D341Med (cell line): ENCODE data around the gene PARD6G.

Experiments
- DNase-seq: peaks from one replicate; pipeline ENCODE4 v3.0.0; 2012; ENCODE audit warnings: low spot score

PARD6G gene

DNA sequence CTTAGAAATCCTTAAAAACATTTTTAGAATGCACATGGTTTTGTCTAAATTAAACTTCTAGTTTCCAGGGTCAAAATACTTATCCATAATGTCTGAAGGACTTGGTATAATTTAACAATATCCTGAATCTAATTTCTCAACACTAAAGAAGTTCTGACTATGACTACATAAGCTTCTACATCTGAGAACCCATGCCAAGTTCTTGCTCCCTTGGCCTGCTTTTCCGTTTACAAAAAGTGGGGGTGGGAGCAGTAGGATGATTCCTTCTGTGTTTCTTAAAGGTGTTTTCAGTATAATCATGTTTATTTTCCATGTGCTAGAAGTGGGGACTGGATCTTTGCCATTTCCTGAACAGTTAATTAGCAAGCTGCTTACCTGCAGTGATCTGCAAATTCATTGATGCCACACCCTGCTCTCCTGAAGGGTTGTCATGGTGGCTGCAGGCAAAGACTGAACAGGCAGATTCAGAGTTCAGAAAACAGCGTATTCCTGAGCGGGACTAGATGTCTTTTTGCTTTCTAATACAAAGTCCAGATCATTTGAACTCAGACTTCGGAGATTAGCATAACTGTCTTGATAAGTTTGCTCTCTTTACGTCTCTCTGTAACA, 102.0 kb downstream of the PARD6G start:
- DNase-seq, result no peak

DNA sequence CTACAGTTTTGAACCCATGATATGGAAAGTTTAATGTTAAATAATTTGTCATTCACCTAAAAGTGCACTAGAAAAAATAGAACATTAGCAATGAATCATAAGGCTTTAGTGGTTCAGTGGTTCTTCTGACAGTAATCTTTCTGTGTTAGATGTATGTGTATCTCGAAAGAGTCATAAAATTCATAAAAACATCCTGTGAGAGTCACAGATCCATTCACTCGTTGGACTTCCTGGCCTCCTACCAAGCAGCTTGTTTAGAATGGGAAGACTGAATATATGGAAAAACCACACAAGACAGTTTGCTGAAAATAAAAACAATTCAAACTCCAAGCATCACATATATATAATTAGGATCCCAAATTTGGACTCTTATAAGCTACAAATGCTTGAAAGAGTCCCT, 103.4 kb downstream of the PARD6G start:
- no peak for DNase-seq

- no peak for DNase-seq
Observed at GRCh38 chr18:80140455-80140985, 106.8 kb downstream of the PARD6G start.

DNA sequence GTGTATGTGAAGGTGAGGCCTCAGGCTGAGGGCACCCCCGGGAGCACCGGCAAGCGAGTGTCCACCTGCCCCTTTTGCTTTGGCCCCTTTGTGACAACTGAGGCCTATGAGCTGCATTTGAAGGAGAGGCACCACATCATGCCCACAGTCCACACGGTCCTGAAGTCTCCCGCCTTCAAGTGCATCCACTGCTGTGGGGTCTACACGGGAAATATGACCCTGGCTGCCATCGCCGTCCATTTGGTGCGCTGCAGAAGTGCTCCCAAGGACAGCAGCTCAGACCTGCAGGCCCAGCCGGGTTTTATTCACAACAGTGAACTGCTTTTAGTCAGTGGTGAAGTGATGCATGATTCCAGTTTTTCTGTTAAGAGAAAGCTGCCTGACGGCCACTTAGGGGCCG, 109.3 kb downstream of the PARD6G start:
- no peak for DNase-seq

- DNase-seq, result no peak
Observed at GRCh38 chr18:80137137-80137536, 110.2 kb downstream of the PARD6G start.

- DNase-seq, result no peak
Observed at GRCh38 chr18:80136679-80137078, 110.6 kb downstream of the PARD6G start.

DNA sequence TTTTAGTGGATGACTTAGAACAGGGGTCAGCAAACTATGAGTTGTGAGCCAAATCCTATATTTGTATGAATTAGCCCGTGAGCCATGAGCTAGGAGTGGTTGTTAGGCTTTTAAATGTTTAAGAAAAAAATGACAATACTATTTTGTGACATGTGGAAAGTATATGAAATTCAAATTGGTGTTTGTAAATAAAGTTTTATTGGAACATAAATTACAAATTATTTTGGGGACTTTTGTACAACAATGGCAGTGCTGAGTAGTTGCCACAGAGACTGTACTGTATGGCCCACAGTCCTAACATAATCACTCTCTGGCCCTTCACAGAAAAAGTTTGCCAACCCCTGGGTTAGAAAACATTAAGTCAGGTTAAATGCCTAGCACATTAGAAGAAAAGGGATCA, 112.2 kb downstream of the PARD6G start:
- DNase-seq, result no peak

GRCh38 chr18:80133124-80133523, 114.2 kb downstream of the PARD6G start:
- no peak for DNase-seq

DNA sequence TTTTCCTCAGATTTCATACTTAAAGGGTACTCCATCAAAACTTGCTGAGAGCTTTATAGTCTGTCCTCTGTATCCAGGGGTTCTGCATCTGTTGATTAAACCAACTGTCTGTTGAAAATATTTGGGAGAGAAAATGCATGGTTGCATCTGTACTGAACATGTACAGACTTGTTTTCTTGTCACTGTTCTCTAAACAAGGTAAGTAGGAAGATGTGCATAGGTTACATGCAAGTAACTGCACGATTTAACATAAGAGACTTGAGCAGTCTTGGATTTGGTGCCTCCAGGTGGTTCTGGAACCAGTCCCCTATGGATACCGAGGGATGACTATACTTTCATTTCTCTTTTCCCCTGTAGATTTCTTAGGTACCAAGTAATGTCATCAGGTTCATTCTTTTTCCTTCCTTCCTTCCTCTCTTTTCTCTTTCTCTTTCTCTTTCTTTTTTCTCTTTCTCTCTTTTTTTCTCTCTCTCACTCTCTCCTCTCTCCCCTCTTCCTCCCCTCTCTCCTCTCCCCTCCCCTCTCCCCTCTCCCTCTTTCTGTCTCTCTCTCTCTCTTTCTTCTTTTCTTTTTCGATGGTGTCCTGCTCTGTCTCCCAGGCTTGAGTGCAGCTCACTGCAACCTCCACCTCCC, 115.0 kb downstream of the PARD6G start:
- DNase-seq, result no peak

DNA sequence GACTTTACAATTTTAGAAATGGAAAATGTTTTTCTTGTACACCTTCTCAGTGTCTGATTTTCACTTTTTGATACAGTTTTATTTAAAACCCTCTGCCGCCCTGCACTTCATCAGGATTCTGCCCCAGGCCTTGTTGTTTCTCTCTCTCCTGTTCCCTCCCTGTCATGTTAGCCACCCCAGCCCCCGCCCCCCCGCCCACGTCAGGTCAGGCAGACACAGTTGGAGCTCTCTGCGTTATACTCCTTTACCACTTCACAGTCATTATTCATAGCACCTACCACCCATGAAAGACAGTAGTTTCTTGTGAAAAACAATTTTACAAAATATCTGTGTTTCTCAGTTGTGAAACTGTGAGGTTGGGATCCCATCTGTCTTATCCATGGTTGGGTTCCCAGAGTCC, 116.8 kb downstream of the PARD6G start:
- no peak for DNase-seq

GRCh38 chr18:80129672-80130367, 117.5 kb downstream of the PARD6G start:
- DNase-seq, result no peak

- DNase-seq, result no peak
Observed at GRCh38 chr18:80127635-80128034, 119.7 kb downstream of the PARD6G start.

- DNase-seq, result no peak
Observed at GRCh38 chr18:80126797-80127196, 120.5 kb downstream of the PARD6G start.

DNA sequence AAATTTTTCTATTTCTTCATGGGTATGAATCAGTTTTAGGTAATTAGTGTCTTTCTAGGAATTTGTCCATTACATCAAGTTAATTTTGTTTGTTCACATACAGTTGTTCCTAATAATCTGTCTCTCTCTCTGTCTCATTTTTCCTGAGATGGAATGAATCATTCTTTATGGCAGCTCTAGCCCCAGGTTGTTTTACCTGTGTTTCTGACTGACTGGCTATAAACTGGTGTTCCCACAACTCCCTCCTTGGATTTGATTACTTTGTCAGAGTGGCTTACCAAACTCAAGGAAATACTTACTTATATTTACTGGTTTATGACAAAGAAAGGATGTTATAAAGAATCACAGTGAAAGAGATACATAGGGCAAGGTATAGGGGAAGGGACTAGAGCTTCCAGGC, 123.2 kb downstream of the PARD6G start:
- DNase-seq, result no peak

DNA sequence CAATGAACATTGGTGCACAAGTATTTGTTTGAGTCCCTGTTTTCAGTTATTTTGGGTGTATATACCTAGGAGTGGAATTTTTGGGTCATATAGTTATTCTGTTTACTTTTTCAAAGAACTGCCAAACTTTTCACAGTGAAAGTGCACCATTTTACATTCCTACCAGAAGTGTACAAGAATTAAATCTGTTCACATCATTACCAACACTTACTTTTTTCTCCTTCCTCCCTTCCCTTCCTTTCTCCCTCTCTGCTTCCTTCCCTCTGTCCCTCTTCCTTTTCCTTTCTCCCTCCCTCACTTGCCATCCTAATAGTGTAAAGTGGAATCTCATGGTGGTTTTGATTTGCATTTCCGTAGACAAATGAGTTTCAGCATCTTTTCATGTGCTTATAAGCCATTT, 126.4 kb downstream of the PARD6G start:
- DNase-seq, result no peak

- DNase-seq, result peak; percentile 62
Observed at GRCh38 chr18:80119111-80119510, 128.2 kb downstream of the PARD6G start.

DNA sequence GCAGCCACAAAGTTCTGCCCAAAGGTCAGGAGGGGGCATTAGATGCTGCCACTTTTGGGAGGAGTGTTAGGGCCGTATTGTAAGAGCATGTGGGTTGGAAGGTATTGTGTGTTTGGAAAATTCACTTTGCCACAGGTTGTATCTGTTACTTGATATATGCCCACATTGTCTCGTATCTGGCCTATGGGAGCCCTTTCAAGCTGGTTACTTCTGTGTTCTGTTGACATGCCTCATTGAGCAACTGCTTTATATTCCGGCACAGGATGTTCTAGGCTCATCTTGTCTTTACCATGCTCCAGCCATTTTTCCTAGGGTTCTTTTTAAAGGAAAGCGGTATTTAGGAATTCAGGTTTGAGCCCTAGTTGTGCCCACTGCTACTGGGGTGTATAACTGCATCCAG, 132.3 kb downstream of the PARD6G start:
- DNase-seq, result no peak

DNA sequence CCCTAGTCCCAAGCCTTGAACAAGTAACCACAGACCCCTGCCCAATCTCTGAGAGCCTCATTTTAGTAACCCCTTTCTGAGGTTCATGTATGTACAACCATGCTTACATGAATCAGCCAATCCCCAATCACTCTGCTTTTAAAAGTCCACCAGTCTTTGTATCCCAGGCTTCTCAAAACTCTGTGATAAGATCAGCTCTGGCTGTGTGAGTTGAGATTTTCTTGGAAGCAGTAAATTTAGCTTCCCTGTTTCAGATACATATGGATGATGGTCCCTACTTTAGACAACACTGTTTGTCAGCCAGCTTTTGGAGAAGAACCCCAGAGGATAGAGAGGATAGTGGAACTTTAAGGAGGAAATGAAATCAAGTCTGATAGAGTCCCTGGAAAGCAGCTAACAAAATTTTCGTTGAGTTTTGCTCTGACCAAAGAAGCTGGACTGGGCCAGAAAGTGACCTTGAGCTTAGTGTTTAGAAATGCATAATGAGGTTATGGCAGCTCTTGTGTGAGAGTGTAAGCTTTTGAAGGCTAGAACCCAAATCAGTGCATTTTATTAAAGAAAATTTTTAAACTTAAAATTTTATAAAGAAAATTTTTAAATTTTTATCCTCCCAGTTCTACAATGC, 134.6 kb downstream of the PARD6G start:
- no peak for DNase-seq

DNA sequence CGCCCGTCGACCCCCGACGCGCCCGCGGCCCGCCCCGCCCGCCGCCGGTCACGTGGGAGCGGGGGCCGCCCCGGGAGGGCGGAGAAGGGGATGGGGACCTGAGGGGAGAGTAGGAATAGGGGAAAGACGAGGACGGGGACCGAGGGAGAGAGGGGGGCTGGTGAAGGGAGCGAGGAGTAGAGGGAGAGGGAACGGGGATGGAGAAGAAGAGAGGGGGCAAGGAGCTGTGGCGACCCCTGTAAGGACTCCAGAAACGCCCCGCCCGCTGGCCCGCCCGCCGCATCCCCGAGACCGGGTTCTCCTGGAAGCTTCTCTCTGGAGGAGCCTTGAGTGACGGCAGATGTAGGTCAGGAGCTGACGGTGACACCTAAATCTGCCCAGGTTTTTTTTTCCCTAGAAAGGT, 137.6 kb downstream of the PARD6G start:
- peak; percentile 89 for DNase-seq

DNA sequence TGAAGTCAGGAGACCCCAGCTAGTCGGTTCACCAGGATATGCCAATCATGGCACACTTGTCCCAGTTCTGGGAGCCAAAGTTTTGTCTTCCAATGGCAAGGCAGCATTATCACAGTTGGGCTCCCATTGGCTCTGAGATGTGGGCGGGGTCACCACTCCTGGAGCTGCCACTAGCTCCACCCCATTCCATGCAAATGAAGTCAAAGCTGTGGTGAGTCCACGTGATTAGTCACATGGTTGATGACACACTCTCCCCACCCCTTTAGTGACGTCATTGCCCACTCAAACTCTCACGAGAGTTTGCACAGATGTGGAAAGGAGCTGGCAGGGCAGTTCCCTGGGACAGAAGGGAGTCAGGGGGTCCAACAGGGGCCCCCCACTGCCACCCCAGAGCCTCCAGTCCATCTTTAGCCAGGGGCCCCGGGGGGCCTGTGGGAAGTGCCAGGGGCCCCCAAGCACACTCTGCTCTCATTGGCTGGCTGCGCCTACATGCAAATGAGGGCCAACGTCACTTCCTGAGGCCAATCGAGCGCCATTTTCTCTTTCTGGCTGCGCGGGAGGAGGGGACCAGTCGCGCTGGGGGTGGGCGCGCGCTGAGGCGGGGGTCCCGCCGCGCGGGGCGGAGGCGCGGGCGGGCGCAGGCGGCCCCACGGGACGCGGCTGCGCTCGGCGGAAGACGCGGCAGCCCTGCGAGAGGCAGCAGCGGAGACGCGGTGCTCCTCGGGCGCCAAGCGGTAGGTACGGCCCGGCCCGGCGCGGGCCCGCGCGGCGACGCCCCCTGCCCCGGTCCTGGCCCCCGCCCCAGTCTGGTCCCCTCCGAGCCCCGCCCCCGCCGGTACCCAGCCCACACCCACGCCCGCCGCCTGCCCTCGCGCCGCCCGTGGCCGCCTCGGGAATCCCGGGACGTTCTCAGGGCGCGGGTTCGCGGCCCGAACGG, 138.3 kb downstream of the PARD6G start, which contains the start of gene ADNP2:
Gene ADNP2, plus strand, starts transcription at position 524 of the 937 bp plus-strand sequence. CDS start 8,281 bp downstream, outside the sequence.
- peak; percentile 91 for DNase-seq

DNA sequence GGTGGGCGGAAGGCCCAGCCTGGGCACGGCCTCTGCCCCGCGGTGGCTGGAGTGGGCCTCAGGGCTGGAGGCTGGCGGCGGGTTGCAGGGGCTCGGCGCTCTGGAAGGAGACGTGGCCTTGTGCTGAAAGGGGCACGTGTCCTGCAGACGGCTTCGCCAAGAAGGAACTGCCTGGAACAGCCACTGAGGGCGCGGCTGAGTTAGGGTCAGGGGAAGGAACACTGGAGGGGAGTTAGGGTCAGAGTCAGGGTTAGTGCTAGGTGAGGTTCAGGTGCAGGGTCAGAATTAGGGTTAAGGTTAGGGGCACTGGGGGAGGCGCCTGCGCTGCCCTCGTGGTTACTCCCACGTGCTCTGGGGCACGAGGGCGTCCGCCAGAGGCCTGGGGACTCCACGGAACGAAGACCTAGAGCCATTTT, 139.2 kb downstream of the PARD6G start:
- DNase-seq, result no peak

DNA sequence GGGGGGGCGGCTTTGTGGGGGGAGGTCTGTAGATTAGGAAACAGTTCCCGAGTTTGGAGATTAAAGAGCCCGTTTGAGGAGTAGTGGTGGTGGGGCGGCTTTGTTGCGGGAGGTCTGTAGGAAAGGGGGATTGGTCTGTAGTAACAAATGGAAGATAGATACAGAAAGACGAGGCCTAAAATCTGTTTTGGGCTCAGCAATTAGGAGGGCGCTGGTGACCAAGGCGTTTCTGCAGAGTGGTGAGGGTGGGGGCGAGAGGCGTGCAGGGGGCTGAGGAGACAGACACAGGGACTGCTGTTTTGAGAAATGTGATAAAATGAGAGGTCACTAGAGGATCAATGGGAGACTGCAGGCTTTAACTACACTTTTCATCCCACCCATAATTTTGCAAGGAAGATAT, 139.9 kb downstream of the PARD6G start:
- no peak for DNase-seq
